ENCODE data around the gene IGFBP3. TPM values are rescaled to one million over a fixed set of nuclear protein-coding genes. Genes with fewer than 3 reads are reported as not detected.
A peak's percentile ranks its signal among the peaks of the same experiment; 100 is the strongest.

The IGFBP3 gene
- total RNA-seq, 1 donor from 2014 or later: 40.2 TPM

- no peaks in the 10 kb centered on the region for H3K4me1 Mint-ChIP-seq
- H3K27ac Mint-ChIP-seq (ENCODE audit: unreplicated experiment): no peak overlapping the region
- peaks cover 9% of the 10 kb centered on the region for H3K36me3 Mint-ChIP-seq (ENCODE audit: low read depth)
- no peak for TF ChIP-seq CTCF (conservative IDR thresholded peaks at IDR 0.05)
- H3K4me3 Mint-ChIP-seq: no peak overlapping the region
- H3K27me3 Mint-ChIP-seq (ENCODE audit: low read depth): no peaks in the 10 kb centered on the region
- peaks cover 3% of the 10 kb centered on the region for H3K9me3 Mint-ChIP-seq
- DNase-seq (ENCODE audit: low read depth, low spot score): no peak
Observed at GRCh38 chr7:45911311-45911710, 9.8 kb downstream of the IGFBP3 start.

- Mint-ChIP-seq H3K27me3 (ENCODE audit: low read depth) (no peaks in the 10 kb centered on the region), H3K27ac (ENCODE audit: unreplicated experiment) (no peak overlapping the region), H3K4me3 (no peak overlapping the region), H3K9me3 (peaks cover 3% of the 10 kb centered on the region), H3K36me3 (ENCODE audit: low read depth) (peaks cover 9% of the 10 kb centered on the region), H3K4me1 (no peaks in the 10 kb centered on the region)
- DNase-seq (ENCODE audit: low read depth, low spot score): no peak
- TF ChIP-seq CTCF (conservative IDR thresholded peaks at IDR 0.05): no peak
Observed at GRCh38 chr7:45910855-45911254, 10.2 kb downstream of the IGFBP3 start.

- Mint-ChIP-seq H3K9me3 (peaks cover 6% of the 10 kb centered on the region), H3K36me3 (ENCODE audit: low read depth) (peaks cover 9% of the 10 kb centered on the region), H3K4me1 (no peaks in the 10 kb centered on the region), H3K27ac (ENCODE audit: unreplicated experiment) (no peak overlapping the region), H3K4me3 (no peak overlapping the region), H3K27me3 (ENCODE audit: low read depth) (no peaks in the 10 kb centered on the region)
- no peak for DNase-seq (ENCODE audit: low read depth, low spot score)
- no peak for TF ChIP-seq CTCF (conservative IDR thresholded peaks at IDR 0.05)
Observed at GRCh38 chr7:45909561-45909960, 11.5 kb downstream of the IGFBP3 start.

GRCh38 chr7:45902820-45903219, 18.3 kb downstream of the IGFBP3 start:
- no peak overlapping the region for H3K4me3 Mint-ChIP-seq
- H3K9me3 Mint-ChIP-seq: peaks cover 14% of the 10 kb centered on the region
- DNase-seq (ENCODE audit: low read depth, low spot score): no peak
- no peaks in the 10 kb centered on the region for H3K27me3 Mint-ChIP-seq (ENCODE audit: low read depth)
- H3K4me1 Mint-ChIP-seq: no peaks in the 10 kb centered on the region
- H3K27ac Mint-ChIP-seq (ENCODE audit: unreplicated experiment): no peak overlapping the region
- no peak for TF ChIP-seq CTCF (conservative IDR thresholded peaks at IDR 0.05)
- H3K36me3 Mint-ChIP-seq (ENCODE audit: low read depth): peaks cover 4% of the 10 kb centered on the region

- TF ChIP-seq CTCF (conservative IDR thresholded peaks at IDR 0.05): no peak
- DNase-seq (ENCODE audit: low read depth, low spot score): no peak
Observed at GRCh38 chr7:45901566-45901965, 19.5 kb downstream of the IGFBP3 start.

GRCh38 chr7:45898222-45898621, 22.9 kb downstream of the IGFBP3 start:
- TF ChIP-seq CTCF (conservative IDR thresholded peaks at IDR 0.05): no peak
- no peak overlapping the region for H3K27ac Mint-ChIP-seq (ENCODE audit: unreplicated experiment)
- H3K4me1 Mint-ChIP-seq: no peaks in the 10 kb centered on the region
- no peak overlapping the region for H3K4me3 Mint-ChIP-seq
- H3K9me3 Mint-ChIP-seq: peaks cover 8% of the 10 kb centered on the region
- H3K27me3 Mint-ChIP-seq (ENCODE audit: low read depth): peaks cover 18% of the 10 kb centered on the region
- DNase-seq (ENCODE audit: low read depth, low spot score): no peak
- peaks cover 4% of the 10 kb centered on the region for H3K36me3 Mint-ChIP-seq (ENCODE audit: low read depth)

More at GRCh38 chr7:45901566-45901965, 19.5 kb downstream of the IGFBP3 start:
- H3K4me1 Mint-ChIP-seq: no peaks in the 10 kb centered on the region
- no peak overlapping the region for H3K4me3 Mint-ChIP-seq
- H3K27me3 Mint-ChIP-seq (ENCODE audit: low read depth): no peaks in the 10 kb centered on the region
- H3K36me3 Mint-ChIP-seq (ENCODE audit: low read depth): peaks cover 4% of the 10 kb centered on the region
- H3K27ac Mint-ChIP-seq (ENCODE audit: unreplicated experiment): peak overlapping the region; percentile 16
- peaks cover 11% of the 10 kb centered on the region for H3K9me3 Mint-ChIP-seq
